ENCODE results near the gene BDNF. TPM values are rescaled to one million over a fixed set of nuclear protein-coding genes. Genes with fewer than 3 reads are reported as not detected.

Gene BDNF
- total and polyA plus RNA-seq, 2 of the 8 experiments (the other 6 are each of a cell fraction or from before 2014, with no cell fraction given): 2.4 to 5.4 TPM

DNA sequence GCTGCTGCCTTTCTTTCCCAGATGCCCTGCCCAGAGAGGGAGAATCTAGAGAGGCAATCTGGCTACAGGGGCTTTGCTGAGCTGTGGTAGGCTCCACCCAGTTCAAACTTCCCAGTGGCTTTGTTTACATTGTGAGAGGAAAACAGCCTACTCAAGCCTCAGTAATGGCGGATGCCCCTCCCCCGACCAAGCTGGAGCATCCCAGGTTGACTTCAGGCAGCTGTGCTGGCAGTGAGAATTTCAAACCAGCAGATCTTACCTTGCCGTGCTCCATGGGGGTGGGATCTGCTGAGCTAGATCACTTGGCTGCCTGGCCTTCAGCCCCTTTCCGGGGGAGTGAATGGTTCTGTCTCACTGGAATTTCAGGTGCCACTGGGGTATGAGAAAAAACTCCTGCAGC is 12.2 kb downstream of the BDNF start (continued):
- TF ChIP-seq EGR1 (IDR thresholded peaks at IDR 0.05; ENCODE audit: borderline replicate concordance, low read depth, low read length): no peak
- no peak for TF ChIP-seq JUN (IDR thresholded peaks at IDR 0.05; ENCODE audit: low read depth, low read length)
- TF ChIP-seq KDM5A (IDR thresholded peaks at IDR 0.05; ENCODE audit: low read length): no peak
- TF ChIP-seq FOSL1 (IDR thresholded peaks at IDR 0.05; ENCODE audit: insufficient read depth, low read depth, low read length): no peak
- TF ChIP-seq CREB1 (IDR thresholded peaks at IDR 0.05): no peak
- TF ChIP-seq SIRT6 (IDR thresholded peaks at IDR 0.05; ENCODE audit: low read length): no peak
- TF ChIP-seq RAD21 (IDR thresholded peaks at IDR 0.05 in 1 of 2, conservative IDR thresholded peaks at IDR 0.05 in 1 of 2; ENCODE audit: low read depth in 2 of 2, low read length in 2 of 2): peak in 1 of 2 experiments; percentile 7; a peak in 1 of 4 replicates
- peak; percentile 44; the same call in 1 of the 2 replicates for TF ChIP-seq SP1 (IDR thresholded peaks at IDR 0.05; ENCODE audit: low read depth, low read length)
